KMS-11 (cell line): ENCODE results near the gene BECN2.

Source experiments
- H2AFZ ChIP-seq: fragments of 200-600 bp; sonication (generic); 2 replicates; pipeline ENCODE4 v1.6.1; 2016; ENCODE audit warnings: antibody characterized with exemption, mixed run types, low read depth
- H3K27ac ChIP-seq: fragments of 200-600 bp; sonication (generic); 2 replicates; pipeline ENCODE4 v1.6.1; 2016; ENCODE audit warnings: mild to moderate bottlenecking, mixed run types
- H3K27me3 ChIP-seq: fragments of 200-600 bp; sonication (generic); 2 replicates; pipeline ENCODE4 v1.6.1; 2017; ENCODE audit warnings: mild to moderate bottlenecking, low read depth, mixed run types, moderate library complexity; ENCODE audit not compliant: insufficient read depth
- H3K36me3 ChIP-seq: fragments of 200-600 bp; sonication (generic); 2 replicates; pipeline ENCODE4 v1.6.1; 2017; ENCODE audit warnings: mild to moderate bottlenecking, mixed run types; ENCODE audit not compliant: insufficient read depth
- H3K4me1 ChIP-seq: fragments of 200-600 bp; sonication (generic); 2 replicates; pipeline ENCODE4 v1.6.1; 2016; ENCODE audit warnings: mild to moderate bottlenecking, low read depth, mixed run types; ENCODE audit not compliant: poor library complexity, severe bottlenecking
- H3K4me2 ChIP-seq: fragments of 200-600 bp; sonication (generic); 2 replicates; pipeline ENCODE4 v1.7.0; 2016; ENCODE audit warnings: mild to moderate bottlenecking, mixed run types
- H3K4me3 ChIP-seq: fragments of 200-600 bp; sonication (generic); IDR thresholded peaks from 2 replicates; pipeline ENCODE4 v1.6.1; 2017; ENCODE audit warnings: low read depth, low read length, mixed read lengths; ENCODE audit not compliant: insufficient read depth
- H3K79me2 ChIP-seq: fragments of 200-600 bp; sonication (generic); 2 replicates; pipeline ENCODE4 v1.6.1; 2016; ENCODE audit warnings: low read depth, mixed run types; ENCODE audit not compliant: insufficient read depth
- H3K9ac ChIP-seq: fragments of 200-600 bp; sonication (generic); 2 replicates; pipeline ENCODE4 v1.6.1; 2016; ENCODE audit warnings: mild to moderate bottlenecking, mixed run types
- H4K20me1 ChIP-seq: fragments of 200-600 bp; sonication (generic); 2 replicates; pipeline ENCODE4 v1.6.1; 2016; ENCODE audit warnings: mild to moderate bottlenecking, mixed run types; ENCODE audit not compliant: insufficient read depth
- TF ChIP-seq, protein P1 (sequence below): fragments of 200-600 bp; sonication (generic); conservative IDR thresholded peaks from 2 replicates; pipeline ENCODE4 v1.6.1; 2017; ENCODE audit warnings: low read depth, mild to moderate bottlenecking, antibody characterized with exemption, low read length, moderate library complexity, mixed read lengths

The BECN2 gene

DNA sequence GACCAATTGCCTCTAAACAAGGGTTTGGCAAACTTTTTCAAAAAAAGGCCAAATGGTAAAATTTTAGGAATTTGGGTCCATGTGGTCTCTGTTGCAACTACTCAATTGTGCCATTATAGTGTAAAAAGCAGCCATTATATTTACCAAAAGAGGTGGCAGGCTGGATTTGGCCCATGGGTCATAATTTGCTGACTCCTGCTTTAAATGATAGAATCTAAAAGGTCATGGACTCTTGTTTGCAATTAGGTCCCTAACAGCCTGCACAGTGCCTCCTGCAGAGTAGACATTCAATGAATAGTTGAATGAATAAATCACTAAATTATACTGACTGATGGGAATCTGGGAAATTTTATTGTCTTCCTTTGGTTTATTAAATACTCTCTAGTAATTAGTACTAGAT, 6.2 kb downstream of the BECN2 start:
- TF ChIP-seq, protein P1, sequence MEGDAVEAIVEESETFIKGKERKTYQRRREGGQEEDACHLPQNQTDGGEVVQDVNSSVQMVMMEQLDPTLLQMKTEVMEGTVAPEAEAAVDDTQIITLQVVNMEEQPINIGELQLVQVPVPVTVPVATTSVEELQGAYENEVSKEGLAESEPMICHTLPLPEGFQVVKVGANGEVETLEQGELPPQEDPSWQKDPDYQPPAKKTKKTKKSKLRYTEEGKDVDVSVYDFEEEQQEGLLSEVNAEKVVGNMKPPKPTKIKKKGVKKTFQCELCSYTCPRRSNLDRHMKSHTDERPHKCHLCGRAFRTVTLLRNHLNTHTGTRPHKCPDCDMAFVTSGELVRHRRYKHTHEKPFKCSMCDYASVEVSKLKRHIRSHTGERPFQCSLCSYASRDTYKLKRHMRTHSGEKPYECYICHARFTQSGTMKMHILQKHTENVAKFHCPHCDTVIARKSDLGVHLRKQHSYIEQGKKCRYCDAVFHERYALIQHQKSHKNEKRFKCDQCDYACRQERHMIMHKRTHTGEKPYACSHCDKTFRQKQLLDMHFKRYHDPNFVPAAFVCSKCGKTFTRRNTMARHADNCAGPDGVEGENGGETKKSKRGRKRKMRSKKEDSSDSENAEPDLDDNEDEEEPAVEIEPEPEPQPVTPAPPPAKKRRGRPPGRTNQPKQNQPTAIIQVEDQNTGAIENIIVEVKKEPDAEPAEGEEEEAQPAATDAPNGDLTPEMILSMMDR, result no peak

DNA sequence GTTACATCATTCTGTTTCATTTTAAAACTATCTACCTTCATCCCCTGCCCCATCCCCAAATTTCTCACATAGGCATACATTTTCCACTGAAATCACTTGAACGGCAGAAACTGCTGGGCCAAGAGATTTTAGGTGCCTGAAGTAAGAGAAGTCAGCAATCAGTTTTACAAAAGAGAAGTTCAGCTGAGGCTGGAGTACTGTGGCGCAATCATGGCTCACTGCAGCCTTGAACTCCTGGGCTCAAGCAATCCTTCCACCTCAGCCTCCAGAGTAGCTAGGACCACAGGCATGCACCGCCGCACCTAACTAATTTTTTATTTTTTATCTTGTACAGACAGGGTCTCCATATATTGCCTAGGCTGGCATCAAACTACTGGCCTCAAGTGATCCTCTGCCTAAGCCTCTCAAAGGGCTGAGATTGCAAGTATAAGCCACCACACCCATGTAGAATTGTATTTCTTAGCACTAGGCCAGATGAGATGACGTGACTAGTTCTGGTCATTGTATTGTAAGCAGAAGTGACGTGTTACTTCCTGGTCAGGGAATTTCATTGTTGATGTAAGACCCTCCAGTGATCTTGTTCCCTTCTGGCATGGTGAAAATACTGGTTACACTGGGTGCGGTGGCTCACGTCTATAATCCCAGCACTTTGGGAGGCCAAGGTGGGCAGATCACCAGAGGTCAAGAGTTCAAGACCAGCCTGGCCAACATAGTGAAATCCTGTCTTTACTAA, 7.1 kb downstream of the BECN2 start:
- Histone ChIP-seq H3K9ac (no peak overlapping the region), H2AFZ (no peak overlapping the region), H3K4me2 (no peak overlapping the region), H4K20me1 (no peaks in the 10 kb centered on the region), H3K4me3 (no peak overlapping the region), H3K27ac (no peak overlapping the region), H3K27me3 (no peaks in the 10 kb centered on the region), H3K79me2 (no peaks in the 10 kb centered on the region), H3K36me3 (no peaks in the 10 kb centered on the region), H3K4me1 (no peaks in the 10 kb centered on the region)
- TF ChIP-seq, protein P1, result no peak

More for the DNA sequence above, 6.2 kb downstream of the BECN2 start:
- H3K36me3 ChIP-seq, result no peaks in the 10 kb centered on the region
- H3K79me2 ChIP-seq, result no peaks in the 10 kb centered on the region
- no peak overlapping the region for H2AFZ ChIP-seq
- H3K4me3 ChIP-seq, result no peak overlapping the region
- H3K4me1 ChIP-seq, result no peaks in the 10 kb centered on the region
- H3K4me2 ChIP-seq, result no peak overlapping the region
- no peak overlapping the region for H3K9ac ChIP-seq
- H4K20me1 ChIP-seq, result no peaks in the 10 kb centered on the region
- H3K27ac ChIP-seq, result no peak overlapping the region
- H3K27me3 ChIP-seq, result no peaks in the 10 kb centered on the region

DNA sequence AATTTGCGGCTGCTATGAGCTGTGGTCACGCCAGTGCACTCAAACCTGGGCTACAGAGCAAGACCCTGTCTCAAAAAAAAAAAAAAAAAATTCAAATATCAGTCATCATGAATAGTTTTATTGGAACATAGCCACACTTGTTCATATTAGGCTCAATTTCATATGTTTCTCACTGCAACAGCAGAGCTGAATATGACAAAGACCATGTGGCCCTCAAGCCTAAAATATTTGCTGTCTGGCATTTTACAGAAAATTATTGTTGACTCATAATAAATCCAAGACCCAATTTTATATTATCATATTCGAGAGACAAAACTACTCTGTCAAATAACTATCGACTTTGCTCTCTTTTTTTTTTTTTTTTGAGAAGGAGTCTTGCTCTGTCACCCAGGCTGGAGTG, 11.0 kb downstream of the BECN2 start:
- Histone ChIP-seq H3K9ac (no peak overlapping the region), H3K4me3 (no peak overlapping the region), H3K27me3 (no peaks in the 10 kb centered on the region), H3K27ac (no peak overlapping the region), H3K36me3 (no peaks in the 10 kb centered on the region), H3K4me1 (peaks cover 3% of the 10 kb centered on the region), H4K20me1 (no peaks in the 10 kb centered on the region), H2AFZ (no peak overlapping the region), H3K4me2 (no peak overlapping the region), H3K79me2 (no peaks in the 10 kb centered on the region)
- TF ChIP-seq, protein P1, result no peak

DNA sequence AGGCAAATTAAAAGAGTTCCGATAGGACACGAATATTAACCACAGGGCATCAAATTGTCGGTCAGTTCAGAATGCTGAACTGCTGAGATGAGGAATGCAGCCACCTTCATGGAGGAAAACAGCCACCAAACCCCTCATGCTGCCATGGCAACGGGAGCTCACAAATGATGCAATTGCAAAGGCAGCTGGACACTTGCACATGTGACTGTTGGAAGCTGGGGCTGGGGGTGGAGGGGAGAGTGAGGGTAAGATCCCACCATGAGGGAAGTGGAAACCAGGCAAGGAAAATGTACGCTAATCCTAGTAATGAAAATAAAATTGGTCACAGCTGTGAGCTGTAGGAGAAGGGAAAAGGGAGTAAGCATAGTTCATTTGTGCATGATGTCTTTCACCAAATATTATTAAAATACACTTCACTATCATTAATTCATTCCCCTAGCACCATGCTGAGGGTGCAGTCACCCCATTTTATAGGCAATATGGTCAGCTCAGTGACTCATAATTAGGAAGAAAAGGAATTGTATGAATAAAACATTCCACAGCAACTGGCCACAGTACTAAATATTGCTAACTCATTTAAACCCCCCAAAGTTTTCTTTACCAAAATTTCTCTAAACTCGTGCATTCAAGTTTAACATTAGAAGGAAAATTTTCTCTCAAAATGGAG, 15.3 kb downstream of the BECN2 start:
- H3K27me3 ChIP-seq, result no peaks in the 10 kb centered on the region
- no peak overlapping the region for H2AFZ ChIP-seq
- TF ChIP-seq, protein P1, result no peak

More for the DNA sequence above, 15.3 kb downstream of the BECN2 start:
- no peaks in the 10 kb centered on the region for H4K20me1 ChIP-seq
- H3K4me2 ChIP-seq, result no peak overlapping the region
- H3K36me3 ChIP-seq, result no peaks in the 10 kb centered on the region
- no peak overlapping the region for H3K27ac ChIP-seq
- no peaks in the 10 kb centered on the region for H3K79me2 ChIP-seq
- no peak overlapping the region for H3K4me3 ChIP-seq
- H3K9ac ChIP-seq, result no peak overlapping the region
- H3K4me1 ChIP-seq, result peaks cover 3% of the 10 kb centered on the region
